ENCODE measurements around the gene POU6F2.
"Not testable (repeated sequence)": the region's sequence is repeated elsewhere in the genome, so short reads cannot be mapped to it uniquely, and the experiment has no call there.

Gene POU6F2

GRCh38 chr7:38947541-38947940 is 30.2 kb upstream of the POU6F2 start:
- not testable (repeated sequence) for H3K4me1 ChIP-seq (ENCODE audit: insufficient read depth, low read length); H3K9ac ChIP-seq (ENCODE audit: low read depth, low read length); H3K27me3 ChIP-seq (ENCODE audit: insufficient read depth, low read length); H3K36me3 ChIP-seq (ENCODE audit: insufficient read depth, low read depth, low read length); H3K4me3 ChIP-seq (ENCODE audit: low read length); H3K9me3 ChIP-seq (ENCODE audit: insufficient read depth, low read depth, low read length); H3K27ac ChIP-seq (ENCODE audit: low read length)

GRCh38 chr7:38950309-38950708 is 27.4 kb upstream of the POU6F2 start:
- Histone ChIP-seq H3K27me3 (ENCODE audit: insufficient read depth, low read length) (no peaks in the 10 kb centered on the region), H3K4me3 (ENCODE audit: low read length) (no peak overlapping the region), H3K27ac (ENCODE audit: low read length) (no peak overlapping the region), H3K4me1 (ENCODE audit: insufficient read depth, low read length) (no peaks in the 10 kb centered on the region), H3K36me3 (ENCODE audit: insufficient read depth, low read depth, low read length) (no peaks in the 10 kb centered on the region), H3K9ac (ENCODE audit: low read depth, low read length) (no peak overlapping the region), H3K9me3 (ENCODE audit: insufficient read depth, low read depth, low read length) (no peaks in the 10 kb centered on the region)

- Histone ChIP-seq H3K4me1 (ENCODE audit: insufficient read depth, low read length) (no peaks in the 10 kb centered on the region), H3K27ac (ENCODE audit: low read length) (no peak overlapping the region), H3K9me3 (ENCODE audit: insufficient read depth, low read depth, low read length) (no peaks in the 10 kb centered on the region), H3K36me3 (ENCODE audit: insufficient read depth, low read depth, low read length) (no peaks in the 10 kb centered on the region), H3K4me3 (ENCODE audit: low read length) (no peak overlapping the region), H3K27me3 (ENCODE audit: insufficient read depth, low read length) (no peaks in the 10 kb centered on the region), H3K9ac (ENCODE audit: low read depth, low read length) (no peak overlapping the region)
Observed at GRCh38 chr7:38951213-38951612, 26.5 kb upstream of the POU6F2 start.

GRCh38 chr7:38953227-38953626 is 24.5 kb upstream of the POU6F2 start:
- H3K27me3 ChIP-seq (ENCODE audit: insufficient read depth, low read length), result no peaks in the 10 kb centered on the region
- no peaks in the 10 kb centered on the region for H3K4me1 ChIP-seq (ENCODE audit: insufficient read depth, low read length)
- no peak overlapping the region for H3K27ac ChIP-seq (ENCODE audit: low read length)
- H3K9me3 ChIP-seq (ENCODE audit: insufficient read depth, low read depth, low read length), result no peaks in the 10 kb centered on the region
- no peaks in the 10 kb centered on the region for H3K36me3 ChIP-seq (ENCODE audit: insufficient read depth, low read depth, low read length)
- H3K4me3 ChIP-seq (ENCODE audit: low read length), result no peak overlapping the region
- no peak overlapping the region for H3K9ac ChIP-seq (ENCODE audit: low read depth, low read length)

- Histone ChIP-seq H3K27me3 (ENCODE audit: insufficient read depth, low read length) (no peaks in the 10 kb centered on the region), H3K27ac (ENCODE audit: low read length) (no peak overlapping the region), H3K9ac (ENCODE audit: low read depth, low read length) (no peak overlapping the region), H3K4me3 (ENCODE audit: low read length) (no peak overlapping the region), H3K36me3 (ENCODE audit: insufficient read depth, low read depth, low read length) (no peaks in the 10 kb centered on the region), H3K9me3 (ENCODE audit: insufficient read depth, low read depth, low read length) (no peaks in the 10 kb centered on the region), H3K4me1 (ENCODE audit: insufficient read depth, low read length) (no peaks in the 10 kb centered on the region)
Observed at GRCh38 chr7:38953971-38954370, 23.7 kb upstream of the POU6F2 start.

- H3K9me3 ChIP-seq (ENCODE audit: insufficient read depth, low read depth, low read length), result no peaks in the 10 kb centered on the region
- no peak overlapping the region for H3K4me3 ChIP-seq (ENCODE audit: low read length)
- no peak overlapping the region for H3K27ac ChIP-seq (ENCODE audit: low read length)
- no peaks in the 10 kb centered on the region for H3K27me3 ChIP-seq (ENCODE audit: insufficient read depth, low read length)
- no peaks in the 10 kb centered on the region for H3K4me1 ChIP-seq (ENCODE audit: insufficient read depth, low read length)
- H3K36me3 ChIP-seq (ENCODE audit: insufficient read depth, low read depth, low read length), result no peaks in the 10 kb centered on the region
- H3K9ac ChIP-seq (ENCODE audit: low read depth, low read length), result no peak overlapping the region
Observed at GRCh38 chr7:38955892-38956291, 21.8 kb upstream of the POU6F2 start.

- Histone ChIP-seq H3K27me3 (ENCODE audit: insufficient read depth, low read length) (no peaks in the 10 kb centered on the region), H3K9me3 (ENCODE audit: insufficient read depth, low read depth, low read length) (no peaks in the 10 kb centered on the region), H3K27ac (ENCODE audit: low read length) (no peak overlapping the region), H3K9ac (ENCODE audit: low read depth, low read length) (no peak overlapping the region), H3K4me3 (ENCODE audit: low read length) (no peak overlapping the region), H3K4me1 (ENCODE audit: insufficient read depth, low read length) (no peaks in the 10 kb centered on the region), H3K36me3 (ENCODE audit: insufficient read depth, low read depth, low read length) (no peaks in the 10 kb centered on the region)
Observed at GRCh38 chr7:38962028-38962427, 15.7 kb upstream of the POU6F2 start.

- no peaks in the 10 kb centered on the region for H3K27me3 ChIP-seq (ENCODE audit: insufficient read depth, low read length)
- no peaks in the 10 kb centered on the region for H3K36me3 ChIP-seq (ENCODE audit: insufficient read depth, low read depth, low read length)
- no peaks in the 10 kb centered on the region for H3K9me3 ChIP-seq (ENCODE audit: insufficient read depth, low read depth, low read length)
- H3K9ac ChIP-seq (ENCODE audit: low read depth, low read length), result no peak overlapping the region
- H3K4me1 ChIP-seq (ENCODE audit: insufficient read depth, low read length), result no peaks in the 10 kb centered on the region
- no peak overlapping the region for H3K27ac ChIP-seq (ENCODE audit: low read length)
- H3K4me3 ChIP-seq (ENCODE audit: low read length), result no peak overlapping the region
Observed at GRCh38 chr7:38964921-38965320, 12.8 kb upstream of the POU6F2 start.

- Histone ChIP-seq H3K4me1 (ENCODE audit: insufficient read depth, low read length) (peaks cover 5% of the 10 kb centered on the region; the same call in 1 of the 2 replicates), H3K27ac (ENCODE audit: low read length) (no peak overlapping the region), H3K9ac (ENCODE audit: low read depth, low read length) (no peak overlapping the region), H3K4me3 (ENCODE audit: low read length) (no peak overlapping the region), H3K9me3 (ENCODE audit: insufficient read depth, low read depth, low read length) (no peaks in the 10 kb centered on the region), H3K27me3 (ENCODE audit: insufficient read depth, low read length) (peaks cover 25% of the 10 kb centered on the region), H3K36me3 (ENCODE audit: insufficient read depth, low read depth, low read length) (no peaks in the 10 kb centered on the region)
Observed at GRCh38 chr7:38973760-38974159, 3.9 kb upstream of the POU6F2 start.

GRCh38 chr7:38975944-38976392 is 1.7 kb upstream of the POU6F2 start:
- peaks cover 10% of the 10 kb centered on the region; the same call in 1 of the 2 replicates for H3K4me1 ChIP-seq (ENCODE audit: insufficient read depth, low read length)
- H3K9me3 ChIP-seq (ENCODE audit: insufficient read depth, low read depth, low read length), result no peaks in the 10 kb centered on the region
- H3K27ac ChIP-seq (ENCODE audit: low read length), result no peak overlapping the region
- H3K9ac ChIP-seq (ENCODE audit: low read depth, low read length), result peak overlapping the region; percentile 24; the same call in 1 of the 2 replicates
- peak overlapping the region; percentile 73 for H3K4me3 ChIP-seq (ENCODE audit: low read length)
- H3K27me3 ChIP-seq (ENCODE audit: insufficient read depth, low read length), result peaks cover 25% of the 10 kb centered on the region
- no peaks in the 10 kb centered on the region for H3K36me3 ChIP-seq (ENCODE audit: insufficient read depth, low read depth, low read length)

GRCh38 chr7:38978491-38978890 is 782 bp downstream of the POU6F2 start:
- Histone ChIP-seq H3K4me1 (ENCODE audit: insufficient read depth, low read length) (peaks cover 10% of the 10 kb centered on the region; the same call in 1 of the 2 replicates), H3K9me3 (ENCODE audit: insufficient read depth, low read depth, low read length) (no peaks in the 10 kb centered on the region), H3K27me3 (ENCODE audit: insufficient read depth, low read length) (peaks cover 25% of the 10 kb centered on the region), H3K9ac (ENCODE audit: low read depth, low read length) (peak overlapping the region; percentile 63; the same call in 1 of the 2 replicates), H3K27ac (ENCODE audit: low read length) (peak overlapping the region; percentile 56), H3K36me3 (ENCODE audit: insufficient read depth, low read depth, low read length) (no peaks in the 10 kb centered on the region), H3K4me3 (ENCODE audit: low read length) (peak overlapping the region; percentile 32; the same call in 1 of the 2 replicates)

- Histone ChIP-seq H3K9ac (ENCODE audit: low read depth, low read length) (no peak overlapping the region), H3K27ac (ENCODE audit: low read length) (no peak overlapping the region), H3K4me3 (ENCODE audit: low read length) (no peak overlapping the region), H3K9me3 (ENCODE audit: insufficient read depth, low read depth, low read length) (no peaks in the 10 kb centered on the region), H3K36me3 (ENCODE audit: insufficient read depth, low read depth, low read length) (no peaks in the 10 kb centered on the region), H3K27me3 (ENCODE audit: insufficient read depth, low read length) (no peaks in the 10 kb centered on the region), H3K4me1 (ENCODE audit: insufficient read depth, low read length) (no peaks in the 10 kb centered on the region)
Observed at GRCh38 chr7:38992203-38992602, 14.5 kb downstream of the POU6F2 start.
